ENCODE data around the gene AFP.

The AFP gene

DNA sequence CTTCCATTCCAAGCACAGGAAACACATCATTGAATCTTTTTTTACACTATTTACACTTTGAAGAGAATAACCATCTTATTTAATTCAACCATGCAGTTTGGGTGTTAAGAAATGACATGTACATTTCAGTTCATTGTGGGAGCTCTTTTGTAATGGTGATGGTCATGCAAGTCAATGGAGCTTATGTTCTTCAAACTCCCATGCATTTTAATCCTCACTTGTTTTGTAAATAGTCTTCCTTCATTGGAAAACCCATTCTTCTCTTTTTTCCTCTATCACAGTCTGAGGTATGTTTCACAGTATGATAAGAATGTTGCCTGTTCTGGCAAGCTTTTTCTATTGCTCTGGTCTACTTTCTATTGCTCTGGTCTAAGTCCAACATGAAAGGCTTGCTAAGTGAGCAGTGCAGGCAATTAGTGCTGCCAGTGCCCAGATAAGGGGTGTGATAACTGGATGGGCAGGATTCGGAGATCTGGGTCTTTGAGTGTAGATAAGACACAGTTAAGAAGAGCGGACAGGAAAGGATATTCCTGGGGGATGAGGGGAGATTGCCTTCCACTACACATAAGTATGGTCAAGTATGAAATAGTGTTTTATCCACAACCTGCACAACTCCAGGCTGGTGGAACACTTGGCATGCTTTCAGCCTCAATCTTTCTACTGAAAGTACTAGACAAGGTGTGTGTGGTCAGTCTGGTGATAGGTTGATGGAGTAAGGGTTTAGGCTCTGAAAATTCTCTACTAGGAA is 17.1 kb downstream of the AFP start:
- CTCF ChIA-PET = no interaction called here
- Mint-ChIP-seq H3K27ac (no peak overlapping the region), H3K9me3 (no peaks in the 10 kb centered on the region), H3K27me3 (no peaks in the 10 kb centered on the region), H3K4me1 (no peaks in the 10 kb centered on the region), H3K36me3 (no peaks in the 10 kb centered on the region), H3K4me3 (no peak overlapping the region)
- DNase-seq = no peak

GRCh38 chr4:73453701-73454005 is 17.6 kb downstream of the AFP start:
- no peaks in the 10 kb centered on the region for H3K9me3 Mint-ChIP-seq
- no peak overlapping the region for H3K4me3 Mint-ChIP-seq
- no peaks in the 10 kb centered on the region for H3K4me1 Mint-ChIP-seq
- CTCF ChIA-PET = no interaction called here
- H3K36me3 Mint-ChIP-seq = no peaks in the 10 kb centered on the region
- H3K27ac Mint-ChIP-seq = no peak overlapping the region
- no peaks in the 10 kb centered on the region for H3K27me3 Mint-ChIP-seq
- no peak for DNase-seq

GRCh38 chr4:73454920-73455319 is 18.9 kb downstream of the AFP start:
- no peaks in the 10 kb centered on the region for H3K27me3 Mint-ChIP-seq
- CTCF ChIA-PET = no interaction called here

GRCh38 chr4:73456177-73457022 is 20.4 kb downstream of the AFP start:
- Mint-ChIP-seq H3K27me3 (peaks cover 4% of the 10 kb centered on the region), H3K9me3 (no peaks in the 10 kb centered on the region), H3K4me3 (no peak overlapping the region), H3K36me3 (no peaks in the 10 kb centered on the region), H3K27ac (no peak overlapping the region), H3K4me1 (no peaks in the 10 kb centered on the region)
- CTCF ChIA-PET = no interaction called here
- DNase-seq = no peak

More at GRCh38 chr4:73454920-73455319, 18.9 kb downstream of the AFP start:
- H3K27ac Mint-ChIP-seq = no peak overlapping the region
- no peak overlapping the region for H3K4me3 Mint-ChIP-seq
- no peaks in the 10 kb centered on the region for H3K36me3 Mint-ChIP-seq
- H3K4me1 Mint-ChIP-seq = no peaks in the 10 kb centered on the region
- H3K9me3 Mint-ChIP-seq = no peaks in the 10 kb centered on the region
- no peak for DNase-seq

DNA sequence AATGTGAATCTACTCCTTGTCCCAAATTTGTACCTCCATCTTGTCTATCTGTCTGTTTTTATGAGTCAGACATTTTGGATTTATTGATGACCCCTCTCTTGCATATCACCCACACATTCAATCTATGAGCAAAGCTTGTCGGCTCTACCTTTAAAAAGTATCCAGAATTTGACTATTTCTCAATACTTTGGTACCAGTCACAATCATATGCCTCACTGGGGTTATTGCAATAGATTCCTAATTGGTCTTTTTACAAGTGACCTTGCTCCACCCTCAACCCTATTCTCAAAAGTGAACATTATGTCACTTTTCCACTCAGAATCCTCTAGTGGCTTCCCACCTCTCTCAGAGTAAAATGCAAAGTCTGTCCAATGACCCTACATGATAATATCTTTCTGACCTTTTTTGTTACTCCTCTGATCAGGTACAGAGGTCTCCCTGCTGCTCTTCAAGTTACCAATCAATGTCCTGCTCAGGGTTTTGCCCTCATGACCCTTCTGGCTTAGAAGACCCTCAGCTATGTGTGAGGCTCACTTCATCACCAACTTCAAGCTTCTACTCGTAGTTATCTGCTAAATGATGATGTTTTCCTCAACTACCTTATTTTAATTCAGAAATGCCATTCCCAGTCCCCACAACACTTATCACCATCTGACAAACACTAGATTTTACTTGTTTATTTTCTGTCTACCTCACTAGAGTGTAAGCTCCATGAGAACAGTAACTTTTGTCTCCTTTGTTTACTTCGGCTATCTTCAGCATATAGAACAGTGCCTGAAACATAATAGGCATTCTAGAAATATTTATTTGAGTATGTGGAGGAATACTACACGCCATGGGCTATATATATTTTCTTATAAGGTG is 22.4 kb downstream of the AFP start:
- DNase-seq = no peak
- no peak overlapping the region for H3K4me3 Mint-ChIP-seq
- no peaks in the 10 kb centered on the region for H3K36me3 Mint-ChIP-seq
- peaks cover 4% of the 10 kb centered on the region for H3K27me3 Mint-ChIP-seq
- H3K4me1 Mint-ChIP-seq = no peaks in the 10 kb centered on the region
- H3K9me3 Mint-ChIP-seq = no peaks in the 10 kb centered on the region
- no peak overlapping the region for H3K27ac Mint-ChIP-seq
- CTCF ChIA-PET = interaction anchor here (1.3 kb wide), 1 partner anchor 13 kb away, joined by 6 read pairs; no protein-coding TSS in a partner anchor

GRCh38 chr4:73459048-73459421 is 23.0 kb downstream of the AFP start:
- Mint-ChIP-seq H3K27ac (no peak overlapping the region), H3K4me3 (no peak overlapping the region), H3K9me3 (no peaks in the 10 kb centered on the region), H3K36me3 (no peaks in the 10 kb centered on the region), H3K4me1 (no peaks in the 10 kb centered on the region), H3K27me3 (peaks cover 4% of the 10 kb centered on the region)
- CTCF ChIA-PET = interaction anchor here (1.3 kb wide), 1 partner anchor 13 kb away, joined by 6 read pairs; no protein-coding TSS in a partner anchor
- DNase-seq = no peak

GRCh38 chr4:73460913-73461522 is 25.0 kb downstream of the AFP start:
- H3K27ac Mint-ChIP-seq = no peak overlapping the region
- no peaks in the 10 kb centered on the region for H3K36me3 Mint-ChIP-seq
- no peak overlapping the region for H3K4me3 Mint-ChIP-seq
- no peak for DNase-seq
- CTCF ChIA-PET = no interaction called here
- H3K27me3 Mint-ChIP-seq = peaks cover 4% of the 10 kb centered on the region
- no peaks in the 10 kb centered on the region for H3K4me1 Mint-ChIP-seq
- no peaks in the 10 kb centered on the region for H3K9me3 Mint-ChIP-seq

DNA sequence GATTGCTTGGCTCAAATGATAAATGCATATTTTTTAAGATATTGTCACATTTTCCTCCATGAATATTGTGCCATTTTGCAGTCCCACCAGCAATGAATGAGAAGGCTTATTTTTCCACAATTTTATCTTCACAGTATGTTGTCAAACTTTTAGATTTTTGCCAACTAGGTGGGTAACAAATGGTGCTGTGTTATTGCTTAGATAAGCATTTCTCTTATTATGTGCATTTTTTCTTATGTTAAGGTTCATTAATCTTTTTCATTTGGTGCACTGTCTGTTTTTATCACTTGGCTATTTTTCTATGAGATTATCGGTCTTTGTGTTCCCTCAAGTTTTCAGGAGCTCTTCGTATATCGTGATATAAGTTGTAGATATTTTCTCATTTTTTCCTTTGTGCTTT is 32.1 kb downstream of the AFP start:
- no peaks in the 10 kb centered on the region for H3K27me3 Mint-ChIP-seq
- H3K36me3 Mint-ChIP-seq = no peaks in the 10 kb centered on the region
- no peak overlapping the region for H3K27ac Mint-ChIP-seq
- H3K9me3 Mint-ChIP-seq = no peaks in the 10 kb centered on the region
- CTCF ChIA-PET = no interaction called here
- no peak overlapping the region for H3K4me3 Mint-ChIP-seq
- H3K4me1 Mint-ChIP-seq = no peaks in the 10 kb centered on the region
- DNase-seq = no peak

DNA sequence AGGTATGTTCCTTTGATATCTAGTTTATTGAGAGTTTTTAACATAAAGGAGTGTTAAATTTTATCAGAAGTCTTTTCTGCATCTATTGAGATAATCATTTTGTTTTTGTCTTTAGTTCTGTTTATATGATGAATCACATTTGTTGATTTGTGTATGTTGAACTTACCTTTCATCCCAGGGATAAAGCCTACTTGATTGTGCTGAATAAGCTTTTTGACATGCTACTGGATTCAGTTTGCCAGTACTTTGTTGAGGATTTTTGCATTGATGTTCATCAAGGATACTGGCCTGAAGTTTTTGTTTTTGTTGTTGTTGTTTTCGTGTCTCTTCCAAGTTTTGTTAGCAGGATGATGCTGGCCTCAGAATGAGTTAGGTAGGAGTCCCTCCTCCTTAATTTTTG is 34.7 kb downstream of the AFP start:
- no peak for DNase-seq
- H3K27ac Mint-ChIP-seq = no peak overlapping the region
- CTCF ChIA-PET = no interaction called here
- H3K9me3 Mint-ChIP-seq = peaks cover 2% of the 10 kb centered on the region
- H3K36me3 Mint-ChIP-seq = no peaks in the 10 kb centered on the region
- no peaks in the 10 kb centered on the region for H3K27me3 Mint-ChIP-seq
- H3K4me1 Mint-ChIP-seq = no peaks in the 10 kb centered on the region
- no peak overlapping the region for H3K4me3 Mint-ChIP-seq

GRCh38 chr4:73477176-73477575 is 41.2 kb downstream of the AFP start:
- H3K4me3 Mint-ChIP-seq = no peak overlapping the region
- H3K9me3 Mint-ChIP-seq = peaks cover 4% of the 10 kb centered on the region
- CTCF ChIA-PET = no interaction called here
- no peaks in the 10 kb centered on the region for H3K4me1 Mint-ChIP-seq
- DNase-seq = no peak
- no peaks in the 10 kb centered on the region for H3K36me3 Mint-ChIP-seq
- H3K27me3 Mint-ChIP-seq = no peaks in the 10 kb centered on the region
- no peak overlapping the region for H3K27ac Mint-ChIP-seq

GRCh38 chr4:73479323-73479722 is 43.3 kb downstream of the AFP start:
- CTCF ChIA-PET = no interaction called here
- Mint-ChIP-seq H3K36me3 (no peaks in the 10 kb centered on the region), H3K27ac (no peak overlapping the region)

DNA sequence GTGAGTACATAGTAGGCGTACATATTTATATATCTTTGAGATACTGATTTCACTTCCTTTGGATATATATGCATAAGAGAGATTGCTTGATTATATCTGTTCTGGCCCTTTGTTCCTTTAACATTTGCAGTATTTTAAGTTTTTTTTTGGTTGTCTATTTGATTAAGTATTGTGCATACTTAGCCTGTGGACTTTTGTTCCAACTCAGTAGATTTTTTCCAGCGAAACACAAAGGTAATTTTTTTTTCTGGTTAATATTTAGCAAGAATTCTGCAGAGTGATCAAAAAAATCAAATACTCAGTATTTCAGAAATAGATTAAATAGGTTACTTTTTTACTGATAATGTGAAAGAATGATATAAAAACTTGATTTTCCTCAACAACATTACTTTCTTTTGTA is 45.3 kb downstream of the AFP start, which contains the start of gene AFM:
TSS of gene AFM (plus strand) at position 388 of the 400 bp plus-strand sequence. CDS start 31 bp downstream, outside the sequence.
- Mint-ChIP-seq H3K4me3 (no peak within 1 kb of the TSS), H3K9me3 (peaks cover 1% of the 10 kb centered on the region), H3K27ac (no peak within 1 kb of the TSS), H3K27me3 (peaks cover 4% of the 10 kb centered on the region), H3K36me3 (no peaks in the 10 kb centered on the region), H3K4me1 (no peaks in the 10 kb centered on the region)
- CTCF ChIA-PET = no interaction called here
- no peak for DNase-seq

More at GRCh38 chr4:73479323-73479722, 43.3 kb downstream of the AFP start:
- no peak for DNase-seq
- no peaks in the 10 kb centered on the region for H3K4me1 Mint-ChIP-seq
- no peak overlapping the region for H3K4me3 Mint-ChIP-seq
- peaks cover 2% of the 10 kb centered on the region for H3K9me3 Mint-ChIP-seq
- no peaks in the 10 kb centered on the region for H3K27me3 Mint-ChIP-seq

DNA sequence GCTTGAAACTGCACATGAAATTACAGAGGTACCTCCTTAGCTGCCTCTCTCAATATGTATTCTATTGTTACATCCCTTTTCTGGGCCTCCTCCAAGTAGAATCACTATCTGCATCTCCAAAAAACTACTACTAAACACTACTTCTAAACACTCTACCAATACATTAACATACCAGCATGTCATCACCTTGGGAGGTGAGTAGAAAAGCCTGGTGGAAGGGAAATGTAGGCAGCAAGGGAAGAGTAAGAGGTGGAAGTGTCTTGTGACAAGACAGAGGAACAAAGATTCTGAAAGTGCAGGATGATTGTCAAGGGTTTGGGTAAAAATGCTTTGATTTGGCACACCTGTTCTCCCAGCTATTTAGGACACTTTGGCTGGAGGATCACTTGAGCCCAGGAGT is 49.1 kb downstream of the AFP start:
- H3K36me3 Mint-ChIP-seq = no peaks in the 10 kb centered on the region
- H3K27ac Mint-ChIP-seq = peak overlapping the region; percentile 81
- CTCF ChIA-PET = no interaction called here
- no peaks in the 10 kb centered on the region for H3K9me3 Mint-ChIP-seq
- no peaks in the 10 kb centered on the region for H3K4me1 Mint-ChIP-seq
- peaks cover 4% of the 10 kb centered on the region for H3K27me3 Mint-ChIP-seq
- no peak for DNase-seq
- H3K4me3 Mint-ChIP-seq = no peak overlapping the region

DNA sequence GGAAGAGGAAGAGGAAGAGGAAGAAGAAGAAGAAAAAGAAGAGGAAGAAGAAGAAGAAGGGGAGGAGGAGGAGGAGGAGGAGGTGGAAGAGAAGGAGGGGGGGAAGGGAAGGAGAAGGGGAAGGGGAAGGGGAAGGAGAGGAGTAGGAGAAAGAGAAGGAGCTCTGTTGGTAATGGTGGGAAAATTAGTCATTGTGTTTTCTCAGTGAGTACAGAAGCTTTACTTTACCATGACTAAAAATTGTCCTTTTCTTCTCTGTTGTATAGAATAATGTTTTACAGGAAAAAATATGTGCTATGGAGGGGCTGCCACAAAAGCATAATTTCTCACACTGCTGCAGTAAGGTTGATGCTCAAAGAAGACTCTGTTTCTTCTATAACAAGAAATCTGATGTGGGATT is 49.6 kb downstream of the AFP start:
- H3K36me3 Mint-ChIP-seq = no peaks in the 10 kb centered on the region
- H3K27me3 Mint-ChIP-seq = peaks cover 4% of the 10 kb centered on the region
- CTCF ChIA-PET = no interaction called here
- DNase-seq = no peak
- H3K27ac Mint-ChIP-seq = peak overlapping the region; percentile 81
- no peaks in the 10 kb centered on the region for H3K9me3 Mint-ChIP-seq
- H3K4me1 Mint-ChIP-seq = no peaks in the 10 kb centered on the region
- no peak overlapping the region for H3K4me3 Mint-ChIP-seq
